WTC11 (cell line): ENCODE data around the gene NBEA.

Experiments used
- ZNF138 ChIP-seq: sonication (generic); formaldehyde crosslinking; conservative IDR thresholded peaks from 2 replicates; pipeline ENCODE4 v1.8.1; 2022; ENCODE audit warnings: mild to moderate bottlenecking, moderate library complexity, missing genetic modification reagents
- TF ChIP-seq, protein P1 (sequence below): sonication (generic); formaldehyde crosslinking; IDR thresholded peaks from 2 replicates; pipeline ENCODE4 v1.8.0; 2022; ENCODE audit warnings: mild to moderate bottlenecking, missing genetic modification reagents
- TF ChIP-seq, protein P2 (sequence below): sonication (generic); formaldehyde crosslinking; IDR thresholded peaks from 2 replicates; pipeline ENCODE4 v1.8.1; 2022; ENCODE audit warnings: mild to moderate bottlenecking, missing genetic modification reagents, moderate library complexity, borderline replicate concordance
- TF ChIP-seq, protein P3 (sequence below): fragments of 200-600 bp; IDR thresholded peaks from 2 replicates; pipeline ENCODE4 v1.8.0; 2022; ENCODE audit warnings: antibody characterized with exemption

DNA sequence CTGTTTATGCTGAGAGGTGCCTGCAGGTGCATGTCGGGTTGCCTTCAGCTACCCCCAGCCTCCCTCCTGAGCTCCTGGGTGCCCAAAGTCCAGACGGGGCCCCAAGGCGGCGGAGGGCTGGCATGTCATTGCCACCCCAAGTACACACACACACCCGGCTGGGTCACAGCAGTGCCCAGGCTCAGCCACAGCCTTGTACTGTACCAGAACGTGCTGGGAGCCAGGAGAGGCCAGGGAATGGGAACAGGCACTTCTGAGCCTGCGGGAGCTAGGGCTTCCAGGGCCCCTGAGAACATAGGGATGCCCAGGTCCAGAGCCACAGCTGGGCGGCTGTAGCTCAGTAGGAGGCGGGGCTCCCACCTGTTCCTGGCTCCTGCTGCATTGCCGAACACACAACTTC is 585.4 kb downstream of the NBEA start:
- TF ChIP-seq, protein P1, sequence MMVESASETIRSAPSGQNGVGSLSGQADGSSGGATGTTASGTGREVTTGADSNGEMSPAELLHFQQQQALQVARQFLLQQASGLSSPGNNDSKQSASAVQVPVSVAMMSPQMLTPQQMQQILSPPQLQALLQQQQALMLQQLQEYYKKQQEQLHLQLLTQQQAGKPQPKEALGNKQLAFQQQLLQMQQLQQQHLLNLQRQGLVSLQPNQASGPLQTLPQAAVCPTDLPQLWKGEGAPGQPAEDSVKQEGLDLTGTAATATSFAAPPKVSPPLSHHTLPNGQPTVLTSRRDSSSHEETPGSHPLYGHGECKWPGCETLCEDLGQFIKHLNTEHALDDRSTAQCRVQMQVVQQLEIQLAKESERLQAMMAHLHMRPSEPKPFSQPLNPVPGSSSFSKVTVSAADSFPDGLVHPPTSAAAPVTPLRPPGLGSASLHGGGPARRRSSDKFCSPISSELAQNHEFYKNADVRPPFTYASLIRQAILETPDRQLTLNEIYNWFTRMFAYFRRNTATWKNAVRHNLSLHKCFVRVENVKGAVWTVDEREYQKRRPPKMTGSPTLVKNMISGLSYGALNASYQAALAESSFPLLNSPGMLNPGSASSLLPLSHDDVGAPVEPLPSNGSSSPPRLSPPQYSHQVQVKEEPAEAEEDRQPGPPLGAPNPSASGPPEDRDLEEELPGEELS (CRISPR knock-in tag), result no peak
- TF ChIP-seq, protein P2, sequence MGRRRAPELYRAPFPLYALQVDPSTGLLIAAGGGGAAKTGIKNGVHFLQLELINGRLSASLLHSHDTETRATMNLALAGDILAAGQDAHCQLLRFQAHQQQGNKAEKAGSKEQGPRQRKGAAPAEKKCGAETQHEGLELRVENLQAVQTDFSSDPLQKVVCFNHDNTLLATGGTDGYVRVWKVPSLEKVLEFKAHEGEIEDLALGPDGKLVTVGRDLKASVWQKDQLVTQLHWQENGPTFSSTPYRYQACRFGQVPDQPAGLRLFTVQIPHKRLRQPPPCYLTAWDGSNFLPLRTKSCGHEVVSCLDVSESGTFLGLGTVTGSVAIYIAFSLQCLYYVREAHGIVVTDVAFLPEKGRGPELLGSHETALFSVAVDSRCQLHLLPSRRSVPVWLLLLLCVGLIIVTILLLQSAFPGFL (CRISPR knock-in tag), result no peak
- TF ChIP-seq, protein P3, sequence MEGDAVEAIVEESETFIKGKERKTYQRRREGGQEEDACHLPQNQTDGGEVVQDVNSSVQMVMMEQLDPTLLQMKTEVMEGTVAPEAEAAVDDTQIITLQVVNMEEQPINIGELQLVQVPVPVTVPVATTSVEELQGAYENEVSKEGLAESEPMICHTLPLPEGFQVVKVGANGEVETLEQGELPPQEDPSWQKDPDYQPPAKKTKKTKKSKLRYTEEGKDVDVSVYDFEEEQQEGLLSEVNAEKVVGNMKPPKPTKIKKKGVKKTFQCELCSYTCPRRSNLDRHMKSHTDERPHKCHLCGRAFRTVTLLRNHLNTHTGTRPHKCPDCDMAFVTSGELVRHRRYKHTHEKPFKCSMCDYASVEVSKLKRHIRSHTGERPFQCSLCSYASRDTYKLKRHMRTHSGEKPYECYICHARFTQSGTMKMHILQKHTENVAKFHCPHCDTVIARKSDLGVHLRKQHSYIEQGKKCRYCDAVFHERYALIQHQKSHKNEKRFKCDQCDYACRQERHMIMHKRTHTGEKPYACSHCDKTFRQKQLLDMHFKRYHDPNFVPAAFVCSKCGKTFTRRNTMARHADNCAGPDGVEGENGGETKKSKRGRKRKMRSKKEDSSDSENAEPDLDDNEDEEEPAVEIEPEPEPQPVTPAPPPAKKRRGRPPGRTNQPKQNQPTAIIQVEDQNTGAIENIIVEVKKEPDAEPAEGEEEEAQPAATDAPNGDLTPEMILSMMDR, result no peak
- no peak for TF ChIP-seq ZNF138 (CRISPR knock-in tag)
